ENCODE data around the gene GAP43.

DNA sequence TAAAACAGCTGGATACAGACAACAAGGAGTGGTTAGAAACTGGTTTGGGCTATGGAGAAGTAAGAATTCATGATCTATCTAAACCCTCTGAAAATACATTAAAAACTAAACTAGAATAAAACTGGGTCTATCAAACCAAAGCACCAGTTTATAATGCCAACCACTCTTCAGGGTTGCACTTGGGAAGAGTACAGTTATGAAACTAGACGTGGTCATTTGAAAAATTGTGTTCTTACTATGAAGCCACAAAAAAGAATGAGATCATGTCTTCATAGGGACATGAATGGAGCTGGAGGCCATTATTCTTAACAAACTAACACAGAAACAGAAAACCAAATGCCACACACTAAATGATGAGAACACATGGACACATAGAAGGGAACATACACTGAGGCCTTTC is 103.8 kb downstream of the GAP43 start:
- no peak for TF ChIP-seq TAF1 (IDR thresholded peaks at IDR 0.05; ENCODE audit: borderline replicate concordance, low read depth, low read length)
- TF ChIP-seq POLR2A (IDR thresholded peaks at IDR 0.05; ENCODE audit: low read depth, low read length): no peak
- no peak for TF ChIP-seq POLR2AphosphoS5 (IDR thresholded peaks at IDR 0.05; ENCODE audit: low read depth, low read length)

Measured in GM12892 (cell line).